Activated T-helper 17 cell treated with anti-CD3 and anti-CD28 coated beads, Interleukin-2, amount 50 U/mL, for 72 hours (primary cell): ENCODE measurements around the gene ZFYVE21. TPM values are rescaled to one million over a fixed set of nuclear protein-coding genes. Genes with fewer than 3 reads are reported as not detected.
A peak's percentile ranks its signal among the peaks of the same experiment; 100 is the strongest.

Experiments used
- ATAC-seq: fragments of 150-1000 bp; cut with Tn5 transposase; replicated peaks from 2 replicates; pipeline ENCODE4 v1.10.0; 2021; ENCODE audit warnings: mild to moderate bottlenecking, moderate library complexity
- H3K27ac Mint-ChIP-seq: one replicate; pipeline ENCODE4 v1.8.0; 2022; ENCODE audit warnings: mixed read lengths
- H3K27me3 Mint-ChIP-seq: one replicate; pipeline ENCODE4 v1.8.0; 2022; ENCODE audit warnings: mixed read lengths
- H3K36me3 Mint-ChIP-seq: one replicate; pipeline ENCODE4 v1.8.0; 2022; ENCODE audit warnings: low read depth, mild to moderate bottlenecking, mixed read lengths
- H3K4me1 Mint-ChIP-seq: one replicate; pipeline ENCODE4 v1.8.0; 2022; ENCODE audit warnings: mixed read lengths
- H3K4me3 Mint-ChIP-seq: one replicate; pipeline ENCODE4 v1.8.0; 2022; ENCODE audit warnings: mild to moderate bottlenecking, mixed read lengths
- H3K9me3 Mint-ChIP-seq: one replicate; pipeline ENCODE4 v1.8.0; 2022; ENCODE audit warnings: mixed read lengths
- total RNA-seq, 2 donors: library from RNA; stranded (reverse); gene quantifications; one replicate each; pipeline ENCODE4 v1.2.3, GENCODE V29; 2022

Gene ZFYVE21
- 10 to 100 TPM; 18.2 to 20.6 TPM for total RNA-seq

GRCh38 chr14:103715052-103716000, at the start of gene ZFYVE21, which contains the start of gene XRCC3:
Gene ZFYVE21 (plus strand): TSS chr14:103715810. CDS start chr14:103715842, 32 bp downstream.
Gene XRCC3 (minus strand): TSS chr14:103715451. CDS start chr14:103711087, 4,364 bp downstream.
- peaks cover 32% of the 10 kb centered on the region for H3K36me3 Mint-ChIP-seq
- H3K9me3 Mint-ChIP-seq = no peaks in the 10 kb centered on the region
- peak within 1 kb of the TSS; percentile 87 for H3K4me3 Mint-ChIP-seq
- H3K4me1 Mint-ChIP-seq = peaks cover 27% of the 10 kb centered on the region
- ATAC-seq = peak; percentile 97
- H3K27ac Mint-ChIP-seq = peak within 1 kb of the TSS; percentile 95
- no peaks in the 10 kb centered on the region for H3K27me3 Mint-ChIP-seq

GRCh38 chr14:103667671-103668070, 47.9 kb upstream of the ZFYVE21 start:
- ATAC-seq = peak; percentile 62

DNA sequence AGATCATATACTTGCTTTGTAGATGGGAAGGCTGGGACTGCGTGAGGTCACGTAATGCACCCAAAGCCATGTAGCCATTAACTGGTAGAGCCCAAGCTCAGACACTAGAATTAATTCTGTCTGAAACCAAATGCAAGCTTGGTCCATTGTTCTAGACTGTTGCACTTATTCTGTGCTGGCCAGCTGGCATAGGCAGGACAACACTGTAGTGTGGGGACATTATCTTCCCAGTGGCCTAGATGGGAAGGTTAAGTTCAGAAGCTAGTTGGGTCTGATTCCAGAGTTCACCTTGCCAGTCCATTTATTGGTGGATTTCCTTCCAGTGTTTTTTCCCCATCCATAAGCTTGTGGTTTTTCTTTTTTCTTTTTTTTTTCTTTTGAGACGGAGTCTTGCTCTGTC, 47.5 kb upstream of the ZFYVE21 start:
- H3K4me1 Mint-ChIP-seq = no peaks in the 10 kb centered on the region
- no peak overlapping the region for H3K4me3 Mint-ChIP-seq
- no peak for ATAC-seq
- H3K9me3 Mint-ChIP-seq = no peaks in the 10 kb centered on the region
- H3K27me3 Mint-ChIP-seq = no peaks in the 10 kb centered on the region
- peaks cover 95% of the 10 kb centered on the region for H3K36me3 Mint-ChIP-seq
- no peak overlapping the region for H3K27ac Mint-ChIP-seq

More at GRCh38 chr14:103667671-103668070, 47.9 kb upstream of the ZFYVE21 start:
- H3K4me1 Mint-ChIP-seq = no peaks in the 10 kb centered on the region
- H3K4me3 Mint-ChIP-seq = no peak overlapping the region
- H3K27ac Mint-ChIP-seq = no peak overlapping the region
- no peaks in the 10 kb centered on the region for H3K27me3 Mint-ChIP-seq
- no peaks in the 10 kb centered on the region for H3K9me3 Mint-ChIP-seq
- H3K36me3 Mint-ChIP-seq = peaks cover 93% of the 10 kb centered on the region

GRCh38 chr14:103669370-103669769, 46.2 kb upstream of the ZFYVE21 start:
- ATAC-seq = no peak
- H3K27me3 Mint-ChIP-seq = no peaks in the 10 kb centered on the region
- no peak overlapping the region for H3K4me3 Mint-ChIP-seq
- no peaks in the 10 kb centered on the region for H3K9me3 Mint-ChIP-seq
- peaks cover 94% of the 10 kb centered on the region for H3K36me3 Mint-ChIP-seq
- no peak overlapping the region for H3K27ac Mint-ChIP-seq
- H3K4me1 Mint-ChIP-seq = no peaks in the 10 kb centered on the region

- no peak overlapping the region for H3K4me3 Mint-ChIP-seq
- H3K36me3 Mint-ChIP-seq = peaks cover 94% of the 10 kb centered on the region
Measured at GRCh38 chr14:103671911-103672310, 43.7 kb upstream of the ZFYVE21 start.

GRCh38 chr14:103675957-103676356, 39.7 kb upstream of the ZFYVE21 start:
- H3K4me1 Mint-ChIP-seq = no peaks in the 10 kb centered on the region
- H3K36me3 Mint-ChIP-seq = peaks cover 99% of the 10 kb centered on the region
- ATAC-seq = no peak
- no peak overlapping the region for H3K27ac Mint-ChIP-seq
- H3K9me3 Mint-ChIP-seq = no peaks in the 10 kb centered on the region
- no peaks in the 10 kb centered on the region for H3K27me3 Mint-ChIP-seq
- no peak overlapping the region for H3K4me3 Mint-ChIP-seq

More at GRCh38 chr14:103671911-103672310, 43.7 kb upstream of the ZFYVE21 start:
- no peaks in the 10 kb centered on the region for H3K9me3 Mint-ChIP-seq
- no peak for ATAC-seq
- H3K27me3 Mint-ChIP-seq = no peaks in the 10 kb centered on the region
- H3K27ac Mint-ChIP-seq = no peak overlapping the region
- H3K4me1 Mint-ChIP-seq = no peaks in the 10 kb centered on the region

DNA sequence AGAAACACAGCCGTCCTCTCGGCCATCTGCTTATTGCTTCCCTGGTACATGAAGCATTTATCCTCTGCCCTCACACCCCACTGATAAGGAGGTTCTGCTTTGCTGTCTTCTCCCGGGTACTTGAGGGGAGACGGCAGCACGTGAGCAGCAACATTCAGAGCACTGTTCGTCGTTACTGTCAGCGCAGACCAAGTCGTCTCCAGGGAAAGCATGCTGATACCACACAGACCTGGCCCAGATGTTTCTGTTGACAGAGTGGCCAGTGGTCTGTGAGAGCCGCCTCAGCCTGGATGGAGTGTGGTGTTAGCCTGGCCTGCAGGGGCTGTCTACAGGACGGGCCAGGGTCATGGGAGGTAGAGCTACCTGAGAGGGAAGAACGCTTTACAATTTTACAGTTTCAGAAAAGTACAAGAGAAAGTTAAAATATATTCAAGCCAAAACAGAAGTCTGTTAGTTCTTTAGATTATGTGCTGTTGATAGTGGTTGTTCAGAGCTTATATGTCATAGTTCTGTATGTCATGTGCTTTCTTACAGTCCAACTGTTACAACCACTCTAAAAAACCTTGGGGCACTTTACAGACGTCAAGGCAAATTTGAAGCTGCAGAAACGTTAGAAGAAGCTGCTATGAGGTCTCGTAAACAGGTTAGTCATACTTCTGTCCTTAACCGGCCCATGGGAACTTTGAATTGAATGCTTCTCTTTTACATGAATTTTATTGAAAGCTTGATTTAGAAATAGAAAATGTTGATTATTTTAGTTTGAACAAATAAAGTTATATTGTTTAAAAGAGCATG, 38.5 kb upstream of the ZFYVE21 start:
- Mint-ChIP-seq H3K4me1 (no peaks in the 10 kb centered on the region), H3K27me3 (no peaks in the 10 kb centered on the region), H3K27ac (peak overlapping the region; percentile 58), H3K36me3 (peaks cover 99% of the 10 kb centered on the region), H3K4me3 (no peak overlapping the region), H3K9me3 (no peaks in the 10 kb centered on the region)
- no peak for ATAC-seq

DNA sequence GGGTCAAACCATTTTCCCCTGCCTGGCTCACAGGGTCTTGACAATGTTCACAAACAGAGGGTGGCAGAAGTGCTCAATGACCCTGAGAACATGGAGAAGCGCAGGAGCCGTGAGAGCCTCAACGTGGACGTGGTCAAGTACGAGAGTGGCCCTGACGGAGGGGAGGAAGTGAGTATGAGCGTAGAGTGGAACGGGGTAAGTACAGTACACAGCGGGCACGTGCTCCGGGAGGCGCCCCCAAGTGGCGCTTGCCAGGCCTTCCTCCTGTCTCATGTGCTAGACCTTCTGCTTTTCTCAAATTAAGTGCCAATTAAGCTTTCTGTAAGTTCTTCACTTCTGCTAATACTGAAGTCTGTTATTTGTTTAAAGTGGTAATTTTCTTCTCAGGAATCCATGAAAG, 36.3 kb upstream of the ZFYVE21 start:
- peak; percentile 66 for ATAC-seq
- no peaks in the 10 kb centered on the region for H3K9me3 Mint-ChIP-seq
- no peaks in the 10 kb centered on the region for H3K27me3 Mint-ChIP-seq
- peak overlapping the region; percentile 52 for H3K27ac Mint-ChIP-seq
- H3K36me3 Mint-ChIP-seq = peaks cover 99% of the 10 kb centered on the region
- H3K4me3 Mint-ChIP-seq = no peak overlapping the region
- H3K4me1 Mint-ChIP-seq = no peaks in the 10 kb centered on the region

DNA sequence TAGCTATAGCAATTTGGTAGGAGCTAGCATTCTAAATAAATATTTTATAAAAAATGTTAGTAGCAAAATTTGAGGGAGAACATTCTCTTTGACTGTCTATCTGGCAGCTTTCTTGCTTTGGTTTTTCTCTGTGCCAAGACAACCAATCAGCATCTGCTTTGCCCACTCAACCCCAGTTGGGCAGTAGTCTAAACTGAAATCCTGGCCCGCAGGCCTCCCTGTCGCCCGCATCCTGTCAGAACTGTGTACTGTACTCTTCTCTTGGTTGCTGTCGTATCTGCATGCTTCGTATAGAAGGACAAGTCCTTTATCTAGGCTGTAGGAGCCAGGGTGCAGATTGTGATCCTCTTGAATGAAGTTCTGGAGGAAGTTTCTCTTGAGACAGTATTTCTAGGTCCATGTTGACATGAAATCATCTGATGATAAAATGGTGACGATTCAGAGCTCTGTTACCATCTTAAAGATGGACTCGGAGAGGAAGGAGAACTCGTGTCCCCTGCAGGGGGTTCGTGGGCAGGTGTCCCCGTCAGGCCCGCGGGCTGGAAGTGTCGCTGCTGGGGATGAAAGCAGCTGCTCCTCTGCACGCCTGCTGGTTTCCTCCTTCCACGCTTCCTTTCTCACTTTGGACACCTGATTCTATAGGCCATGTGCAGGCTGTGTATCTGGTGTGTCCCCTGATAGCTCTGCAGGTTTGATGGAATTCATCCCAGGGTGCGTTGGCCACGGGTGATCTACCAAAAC, 34.9 kb upstream of the ZFYVE21 start:
- no peaks in the 10 kb centered on the region for H3K27me3 Mint-ChIP-seq
- H3K4me1 Mint-ChIP-seq = no peaks in the 10 kb centered on the region
- no peaks in the 10 kb centered on the region for H3K9me3 Mint-ChIP-seq
- H3K27ac Mint-ChIP-seq = no peak overlapping the region
- no peak for ATAC-seq
- H3K36me3 Mint-ChIP-seq = peaks cover 99% of the 10 kb centered on the region
- no peak overlapping the region for H3K4me3 Mint-ChIP-seq

DNA sequence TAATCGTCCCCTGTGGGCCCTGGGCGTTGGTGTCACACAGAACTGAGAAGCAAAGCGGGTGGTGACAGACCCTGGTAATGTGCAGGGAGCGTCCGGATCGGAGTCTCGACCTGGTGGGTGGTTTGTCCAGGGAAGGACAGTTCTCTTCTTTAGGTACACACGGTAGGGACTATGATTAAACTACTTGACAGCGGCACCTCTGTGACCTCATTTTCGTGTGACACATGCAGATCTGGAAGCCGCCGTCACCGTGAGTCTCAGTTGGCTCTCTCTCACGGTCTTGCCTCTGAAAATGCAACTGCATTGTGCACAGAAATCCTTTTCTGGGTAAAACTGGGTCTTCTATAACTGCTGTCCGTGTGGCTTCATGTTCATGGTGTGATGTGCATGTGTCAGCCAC, 32.5 kb upstream of the ZFYVE21 start:
- Mint-ChIP-seq H3K4me3 (no peak overlapping the region), H3K36me3 (peaks cover 98% of the 10 kb centered on the region), H3K27ac (no peak overlapping the region), H3K27me3 (no peaks in the 10 kb centered on the region), H3K9me3 (no peaks in the 10 kb centered on the region), H3K4me1 (no peaks in the 10 kb centered on the region)
- ATAC-seq = no peak

- H3K27ac Mint-ChIP-seq = no peak overlapping the region
- H3K36me3 Mint-ChIP-seq = peaks cover 95% of the 10 kb centered on the region
- no peaks in the 10 kb centered on the region for H3K4me1 Mint-ChIP-seq
- H3K27me3 Mint-ChIP-seq = no peaks in the 10 kb centered on the region
- H3K4me3 Mint-ChIP-seq = no peak overlapping the region
- ATAC-seq = no peak
- no peaks in the 10 kb centered on the region for H3K9me3 Mint-ChIP-seq
Measured at GRCh38 chr14:103684471-103684870, 31.1 kb upstream of the ZFYVE21 start.

DNA sequence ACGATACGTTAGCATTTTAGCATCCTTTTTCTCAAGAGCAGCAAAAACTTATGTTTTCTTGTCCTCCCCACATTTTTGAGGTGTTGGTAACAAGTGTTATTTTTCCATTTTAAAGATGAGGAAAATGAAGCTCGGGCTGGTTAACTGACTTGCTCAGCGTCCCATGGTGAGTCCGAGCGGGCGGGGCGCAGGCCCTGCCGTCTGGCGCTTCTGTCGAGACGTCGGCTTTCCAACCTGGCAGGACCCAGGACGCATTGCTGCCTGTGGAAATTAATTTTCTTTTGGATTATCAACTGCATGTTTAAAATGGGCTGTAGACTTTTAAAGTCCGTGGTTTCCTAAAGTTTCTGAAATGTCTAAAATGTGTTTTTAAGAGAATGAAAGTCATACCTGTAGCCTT, 30.7 kb upstream of the ZFYVE21 start:
- no peaks in the 10 kb centered on the region for H3K4me1 Mint-ChIP-seq
- no peaks in the 10 kb centered on the region for H3K27me3 Mint-ChIP-seq
- H3K27ac Mint-ChIP-seq = no peak overlapping the region
- H3K4me3 Mint-ChIP-seq = no peak overlapping the region
- ATAC-seq = no peak
- H3K9me3 Mint-ChIP-seq = no peaks in the 10 kb centered on the region
- peaks cover 95% of the 10 kb centered on the region for H3K36me3 Mint-ChIP-seq

DNA sequence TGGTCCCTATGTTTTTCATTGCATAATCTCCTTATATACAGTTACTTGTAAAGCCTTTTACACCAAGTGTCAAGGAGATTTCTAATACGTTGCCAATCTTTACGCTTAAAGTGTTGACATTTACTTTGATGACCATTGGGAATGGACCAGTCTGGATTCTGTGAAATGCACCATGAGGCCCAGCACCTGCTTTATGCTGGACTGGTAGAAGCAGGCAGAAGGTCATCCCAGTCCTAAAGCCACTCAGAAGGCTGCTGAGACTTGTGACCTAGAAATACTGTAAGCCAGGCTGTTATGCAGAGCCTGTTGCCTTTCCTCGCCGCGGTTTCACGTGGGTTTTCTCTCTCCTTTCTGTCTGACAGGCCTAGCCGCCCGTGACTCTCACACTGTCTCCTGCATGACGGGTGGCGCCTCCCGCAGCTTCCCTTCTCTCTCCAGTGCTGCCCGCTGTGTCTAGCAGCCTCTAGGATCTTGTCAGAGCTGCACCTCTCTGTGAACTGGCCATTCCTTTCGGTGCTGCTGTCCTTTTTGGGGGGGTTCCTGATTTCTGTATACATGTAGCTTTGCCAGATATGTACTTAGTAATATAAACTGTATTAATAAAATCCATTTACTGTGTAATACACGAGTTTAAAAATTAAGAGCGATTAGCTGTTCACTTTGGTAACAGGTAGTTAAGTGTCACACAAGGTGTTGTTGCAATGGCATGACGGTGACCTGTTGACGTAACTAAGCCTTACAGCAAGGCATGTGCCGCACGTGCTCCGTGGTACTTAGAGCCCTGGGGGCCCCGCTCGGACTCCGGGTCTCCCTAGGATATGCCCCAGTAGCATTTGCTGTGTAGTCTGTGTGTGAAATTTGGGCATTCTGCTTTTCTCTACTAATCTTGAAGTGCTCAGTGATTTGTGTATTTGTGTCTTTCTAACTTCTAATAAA, 30.1 kb upstream of the ZFYVE21 start:
- Mint-ChIP-seq H3K36me3 (peaks cover 95% of the 10 kb centered on the region), H3K4me3 (no peak overlapping the region), H3K9me3 (no peaks in the 10 kb centered on the region), H3K27me3 (no peaks in the 10 kb centered on the region), H3K27ac (peak overlapping the region; percentile 61), H3K4me1 (no peaks in the 10 kb centered on the region)
- ATAC-seq = no peak
